ENCODE results near the gene DRAM1.

GRCh38 chr12:101920906-101921305 is 43.5 kb downstream of the DRAM1 start:
- TF ChIP-seq CTCF (IDR thresholded peaks at IDR 0.05), result no peak
- TF ChIP-seq EZH2 (IDR thresholded peaks at IDR 0.05; ENCODE audit: borderline replicate concordance, insufficient read depth, low read depth, low read length, poor library complexity, severe bottlenecking), result no peak

All from B cell (primary cell).